ENCODE measurements around the gene CDC42EP4. TPM values are rescaled to one million over a fixed set of nuclear protein-coding genes. Genes with fewer than 3 reads are reported as not detected.

The CDC42EP4 gene
- polyA plus RNA-seq, 6 donors from 2014 or later, result 0.09 to 0.21 (median 0.12) TPM; not detected in 2

DNA sequence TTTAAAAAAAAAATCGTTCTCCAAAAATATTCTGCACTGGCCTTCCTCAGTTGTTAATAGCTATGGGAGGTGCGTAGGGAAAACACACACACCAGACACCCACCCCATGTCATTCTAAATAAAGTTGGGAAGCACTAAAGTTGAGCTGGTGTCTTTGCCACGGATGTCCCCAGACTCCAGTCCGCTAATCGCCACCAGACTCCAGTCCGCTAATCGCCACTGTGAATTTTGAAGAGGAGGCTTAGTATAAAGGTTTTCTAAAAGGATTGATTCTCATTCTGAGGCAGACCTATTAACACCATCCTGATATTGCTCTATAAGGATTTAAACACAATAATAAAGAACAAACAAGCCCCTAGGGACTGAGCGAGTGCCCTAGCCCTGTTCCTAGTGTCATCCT is 27.4 kb downstream of the CDC42EP4 start:
- DNase-seq, result no peak
- no peak for ATAC-seq (ENCODE audit: low read depth in 2 of 2)
- no peak overlapping the region for H3K4me3 Mint-ChIP-seq
- peaks cover 0 to 8% (median 3%) of the 10 kb centered on the region in 3 donors for H3K4me1 Mint-ChIP-seq
- peaks cover 3 to 26% (median 5%) of the 10 kb centered on the region in 3 donors for H3K27me3 Mint-ChIP-seq
- no peak overlapping the region for H3K27ac Mint-ChIP-seq
- peaks cover 0 to 2% (median 0%) of the 10 kb centered on the region in 7 donors for H3K9me3 Mint-ChIP-seq
- H3K36me3 Mint-ChIP-seq, result no peaks in the 10 kb centered on the region

DNA sequence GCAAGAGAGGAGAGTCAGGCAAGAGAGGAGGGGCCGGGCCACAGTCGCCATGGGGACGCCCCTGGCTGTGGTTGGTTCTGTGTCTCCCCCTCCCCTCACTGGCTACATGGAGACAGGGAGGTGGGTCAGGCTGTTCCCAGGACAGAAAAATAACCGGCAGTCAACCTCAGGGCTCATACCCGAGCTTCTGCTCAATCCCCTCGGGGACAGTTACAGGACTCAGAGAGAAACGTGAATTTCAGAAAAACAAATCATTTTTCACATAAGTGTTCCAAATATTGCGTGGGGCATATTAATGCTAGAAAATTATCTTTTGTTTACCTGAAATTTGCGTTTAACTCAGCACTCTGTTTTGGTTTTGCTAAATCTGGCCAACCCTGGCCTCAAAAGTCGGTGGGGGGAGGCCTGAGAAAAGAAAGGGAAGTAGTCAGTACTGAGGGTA is 27.9 kb downstream of the CDC42EP4 start:
- no peaks in the 10 kb centered on the region for H3K36me3 Mint-ChIP-seq
- H3K4me1 Mint-ChIP-seq, result peaks cover 0 to 8% (median 3%) of the 10 kb centered on the region in 3 donors
- peaks cover 0 to 2% (median 0%) of the 10 kb centered on the region in 7 donors for H3K9me3 Mint-ChIP-seq
- DNase-seq (no peak), ATAC-seq (ENCODE audit: low read depth in 2 of 2) (no peak)
- H3K27me3 Mint-ChIP-seq, result peaks cover 0 to 30% (median 8%) of the 10 kb centered on the region in 3 donors
- H3K27ac Mint-ChIP-seq, result peak overlapping the region in 1 of 6 donors; percentile 66
- H3K4me3 Mint-ChIP-seq, result no peak overlapping the region

DNA sequence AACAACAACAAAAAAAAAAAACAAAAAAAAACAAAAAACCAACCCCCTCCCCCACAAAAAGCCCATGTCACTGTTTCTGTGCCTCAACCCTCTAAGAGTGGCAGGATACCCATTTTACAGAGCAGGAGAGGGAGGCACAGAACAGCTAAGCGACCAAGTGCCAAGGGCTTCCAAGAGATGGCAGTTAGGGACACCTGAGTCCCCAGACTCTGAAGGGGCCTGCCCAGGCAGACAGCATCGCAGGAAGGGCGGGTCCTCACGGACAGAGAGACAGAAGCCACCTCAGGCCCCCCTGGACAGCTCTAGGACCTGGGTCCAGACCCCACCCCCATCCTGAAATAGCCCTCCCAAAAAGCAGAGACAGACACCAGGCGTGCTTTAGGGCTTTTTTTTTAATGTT is 28.6 kb downstream of the CDC42EP4 start:
- Mint-ChIP-seq H3K9me3 (peaks cover 0 to 2% (median 0%) of the 10 kb centered on the region in 7 donors), H3K4me3 (no peak overlapping the region), H3K27ac (peak overlapping the region in 1 of 6 donors; percentile 66)

DNA sequence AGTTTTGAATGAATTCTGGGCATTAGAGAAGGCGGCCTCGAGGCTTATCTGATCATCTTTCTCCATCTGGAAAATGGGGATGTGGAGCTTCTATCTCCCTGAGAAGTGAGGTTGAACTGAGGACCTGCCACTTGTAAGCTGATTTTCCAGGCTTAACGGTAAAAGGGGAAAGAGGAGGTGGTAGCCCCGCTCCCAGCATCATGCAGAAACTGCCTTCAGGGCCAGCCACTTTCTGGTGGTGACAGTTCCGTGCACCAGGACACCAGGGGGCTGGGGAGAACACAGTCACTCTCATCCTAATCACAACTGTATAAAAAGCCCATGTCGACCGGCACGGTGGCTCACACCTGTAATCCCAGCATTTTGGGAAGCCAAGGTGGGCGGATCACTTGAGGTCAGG is 29.2 kb downstream of the CDC42EP4 start:
- Mint-ChIP-seq H3K36me3 (no peaks in the 10 kb centered on the region), H3K4me1 (peaks cover 0 to 8% (median 3%) of the 10 kb centered on the region in 3 donors), H3K4me3 (no peak overlapping the region), H3K9me3 (peaks cover 0 to 2% (median 0%) of the 10 kb centered on the region in 7 donors), H3K27me3 (peaks cover 0 to 30% (median 8%) of the 10 kb centered on the region in 3 donors), H3K27ac (no peak overlapping the region)
- no peak for DNase-seq
- ATAC-seq (ENCODE audit: low read depth in 2 of 2), result no peak

More for the DNA sequence above, 28.6 kb downstream of the CDC42EP4 start:
- Mint-ChIP-seq H3K4me1 (peaks cover 0 to 8% (median 3%) of the 10 kb centered on the region in 3 donors), H3K36me3 (no peaks in the 10 kb centered on the region), H3K27me3 (peaks cover 0 to 36% (median 8%) of the 10 kb centered on the region in 3 donors)
- no peak for ATAC-seq (ENCODE audit: low read depth in 2 of 2)
- DNase-seq, result no peak

DNA sequence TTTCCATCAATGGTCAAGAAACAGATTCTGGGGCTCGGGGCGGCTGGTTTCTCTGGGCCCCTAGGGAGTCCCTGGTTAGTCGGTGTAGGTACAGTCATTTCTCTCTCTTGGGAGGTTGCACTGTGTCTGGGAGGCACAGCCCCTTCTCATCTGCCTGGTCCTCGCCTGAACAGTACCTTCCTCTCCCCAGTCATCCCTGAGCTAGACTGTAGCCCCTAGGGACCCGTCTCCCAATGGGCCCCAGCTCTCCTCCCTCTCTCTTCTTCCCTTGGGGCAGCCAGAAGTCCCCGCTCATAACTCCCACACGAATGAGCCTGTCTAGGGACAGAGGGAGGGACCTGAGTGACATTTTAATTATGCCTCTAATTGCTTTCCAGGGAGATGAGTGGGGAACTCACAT is 29.9 kb downstream of the CDC42EP4 start:
- ATAC-seq (ENCODE audit: low read depth in 2 of 2) (no peak), DNase-seq (no peak)
- Mint-ChIP-seq H3K4me3 (peak overlapping the region in 1 of 8 donors; percentile 22), H3K9me3 (peaks cover 0 to 2% (median 0%) of the 10 kb centered on the region in 7 donors), H3K4me1 (peaks cover 0 to 8% (median 3%) of the 10 kb centered on the region in 3 donors), H3K36me3 (no peaks in the 10 kb centered on the region), H3K27ac (peak overlapping the region in 2 of 6 donors; percentile 70 to 91), H3K27me3 (peaks cover 0 to 26% (median 8%) of the 10 kb centered on the region in 3 donors)

DNA sequence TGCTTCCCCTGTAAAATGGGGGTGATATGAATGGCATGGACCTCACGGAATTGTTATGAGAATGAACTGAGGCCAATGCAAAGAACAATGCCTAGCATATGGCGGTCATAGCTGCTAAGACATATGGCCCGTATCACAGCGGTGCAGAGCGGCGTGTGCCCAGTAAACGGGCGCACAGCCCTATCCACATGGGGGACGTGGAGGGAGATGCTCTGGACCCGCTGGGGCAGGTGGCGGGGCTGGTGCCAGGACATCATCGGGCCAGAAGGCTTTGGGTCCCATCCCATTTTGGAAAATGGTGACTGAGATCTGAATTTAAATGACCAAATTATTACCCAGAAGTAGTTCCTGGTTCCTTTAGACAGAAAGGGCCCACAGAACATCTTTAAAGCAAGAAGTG is 31.6 kb downstream of the CDC42EP4 start:
- H3K9me3 Mint-ChIP-seq, result no peaks in the 10 kb centered on the region
- H3K36me3 Mint-ChIP-seq, result no peaks in the 10 kb centered on the region
- no peak overlapping the region for H3K4me3 Mint-ChIP-seq
- DNase-seq (no peak), ATAC-seq (ENCODE audit: low read depth in 2 of 2) (no peak)
- H3K4me1 Mint-ChIP-seq, result peaks cover 0 to 8% (median 3%) of the 10 kb centered on the region in 3 donors
- peaks cover 0 to 19% (median 8%) of the 10 kb centered on the region in 3 donors for H3K27me3 Mint-ChIP-seq
- no peak overlapping the region for H3K27ac Mint-ChIP-seq

DNA sequence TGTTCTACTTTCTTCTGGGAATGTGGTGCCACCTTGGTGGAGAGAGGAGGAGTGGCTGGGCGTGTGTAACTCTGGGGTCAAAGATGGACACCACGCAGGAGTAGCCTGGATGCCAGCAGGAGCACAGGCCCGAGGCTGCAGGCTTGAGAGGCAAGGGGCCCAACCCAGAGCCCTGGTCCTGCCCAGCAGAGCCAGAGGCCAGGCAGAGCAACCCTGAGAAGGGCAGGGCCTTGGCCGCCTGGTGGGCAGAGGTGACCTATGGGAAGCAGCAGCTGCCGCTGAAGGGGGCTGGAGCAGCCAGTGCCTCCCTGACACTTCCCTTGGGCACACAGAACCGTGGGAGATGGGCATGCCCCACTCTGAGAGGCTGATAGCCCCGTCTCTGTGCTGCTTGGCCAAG is 32.1 kb downstream of the CDC42EP4 start:
- H3K27ac Mint-ChIP-seq, result no peak overlapping the region
- H3K4me1 Mint-ChIP-seq, result peaks cover 0 to 8% (median 3%) of the 10 kb centered on the region in 3 donors
- H3K9me3 Mint-ChIP-seq, result no peaks in the 10 kb centered on the region
- H3K4me3 Mint-ChIP-seq, result no peak overlapping the region
- ATAC-seq (ENCODE audit: low read depth in 2 of 2) (no peak), DNase-seq (no peak)
- H3K27me3 Mint-ChIP-seq, result peaks cover 0 to 19% (median 8%) of the 10 kb centered on the region in 3 donors
- no peaks in the 10 kb centered on the region for H3K36me3 Mint-ChIP-seq

DNA sequence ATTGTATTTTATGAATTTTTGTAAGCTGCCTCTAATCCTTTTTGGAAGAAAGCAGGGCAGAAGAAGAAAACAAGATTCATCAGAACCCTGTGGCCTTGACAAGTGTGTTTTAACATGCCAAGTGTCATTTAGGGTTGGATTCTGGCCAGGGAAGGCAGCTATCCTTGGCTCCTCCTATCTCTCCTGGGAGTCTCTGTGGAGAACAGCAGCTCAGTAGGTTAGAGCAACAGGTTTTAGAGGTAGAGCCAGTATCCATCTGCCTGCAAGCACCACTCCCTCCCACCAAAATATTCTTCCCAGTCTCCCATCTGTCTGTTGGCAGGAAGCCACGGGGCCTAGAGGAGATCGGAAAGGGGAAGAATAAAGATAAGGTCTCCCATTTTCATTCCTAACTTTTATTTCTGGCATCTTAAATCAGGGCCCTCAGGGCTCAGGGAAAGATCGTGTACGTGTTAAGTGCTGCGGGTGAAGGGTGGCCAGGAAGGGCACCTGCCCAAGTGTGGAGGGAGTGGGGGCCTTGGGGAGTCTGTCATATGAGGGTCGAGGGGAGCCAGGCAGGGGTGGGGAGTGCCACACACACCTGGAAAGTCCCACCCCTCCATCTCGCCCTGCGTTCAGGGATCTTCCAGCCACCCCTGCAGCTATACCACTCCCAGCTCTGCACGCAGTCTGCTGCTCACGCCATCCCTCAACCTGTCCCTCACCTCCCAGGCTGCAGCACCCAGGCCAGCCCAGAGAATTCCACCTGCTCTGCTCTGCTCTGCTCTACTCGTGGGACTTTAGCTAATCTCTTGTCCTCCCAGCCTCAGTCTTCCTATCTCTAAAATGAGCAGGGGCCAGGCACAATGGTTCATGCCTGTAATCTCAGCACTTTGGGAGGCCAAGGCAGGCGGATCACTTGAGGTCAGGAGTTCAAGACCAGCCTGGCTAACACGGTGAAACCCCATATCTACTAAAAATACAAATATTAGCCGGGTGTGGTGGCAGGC is 33.0 kb downstream of the CDC42EP4 start:
- no peak for ATAC-seq (ENCODE audit: low read depth in 2 of 2)
- Mint-ChIP-seq H3K36me3 (no peaks in the 10 kb centered on the region), H3K4me1 (peaks cover 0 to 5% (median 3%) of the 10 kb centered on the region in 3 donors), H3K27ac (peak overlapping the region in 1 of 6 donors; percentile 65), H3K9me3 (no peaks in the 10 kb centered on the region), H3K27me3 (peaks cover 0 to 24% (median 8%) of the 10 kb centered on the region in 3 donors), H3K4me3 (no peak overlapping the region)
- DNase-seq, result no peak

DNA sequence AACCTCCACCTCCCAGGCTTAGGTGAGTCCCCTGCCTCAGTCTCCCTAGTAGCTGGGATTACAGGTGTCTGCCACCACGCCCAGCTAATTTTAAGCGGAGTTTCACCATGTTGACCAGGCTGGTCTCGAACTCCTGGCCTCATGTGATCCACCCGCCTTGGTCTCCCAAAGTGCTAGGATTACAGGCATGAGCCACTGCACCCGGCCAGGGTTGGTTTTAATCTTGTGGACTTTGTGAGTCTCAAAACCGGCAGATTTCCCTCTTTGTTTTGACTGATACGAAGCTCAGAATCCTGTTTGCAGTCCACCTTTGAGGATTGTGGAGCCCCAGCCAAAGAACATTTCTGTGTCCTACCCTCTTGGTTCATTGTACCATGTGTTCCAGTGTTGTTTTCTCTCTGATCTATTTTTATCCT is 33.7 kb downstream of the CDC42EP4 start:
- ATAC-seq (ENCODE audit: low read depth in 2 of 2) (no peak), DNase-seq (no peak)
- no peaks in the 10 kb centered on the region for H3K9me3 Mint-ChIP-seq
- no peaks in the 10 kb centered on the region for H3K36me3 Mint-ChIP-seq
- H3K27me3 Mint-ChIP-seq, result peaks cover 0 to 24% (median 8%) of the 10 kb centered on the region in 3 donors
- no peak overlapping the region for H3K4me3 Mint-ChIP-seq
- no peaks in the 10 kb centered on the region for H3K4me1 Mint-ChIP-seq
- no peak overlapping the region for H3K27ac Mint-ChIP-seq

DNA sequence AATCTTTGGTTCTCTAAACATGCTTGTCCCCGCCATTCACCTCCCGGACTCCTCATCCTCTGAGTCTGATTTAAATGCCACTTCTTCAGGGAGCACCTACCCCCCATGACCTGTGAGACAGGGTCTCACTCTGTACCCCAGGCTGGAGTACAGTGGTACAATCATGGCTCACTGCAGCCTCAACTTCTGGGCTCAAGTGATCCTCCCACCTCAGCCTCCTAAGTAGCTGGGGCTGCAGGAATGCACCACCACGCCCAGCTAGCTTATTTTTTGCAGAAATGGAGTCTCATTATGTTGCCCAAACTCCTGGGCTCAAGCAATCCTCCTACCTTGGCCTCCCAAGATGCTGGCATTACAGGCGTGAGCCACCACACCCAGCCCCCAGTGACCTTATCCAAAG is 37.3 kb downstream of the CDC42EP4 start:
- Mint-ChIP-seq H3K27me3 (peaks cover 0 to 17% (median 8%) of the 10 kb centered on the region in 3 donors), H3K36me3 (no peaks in the 10 kb centered on the region), H3K4me3 (no peak overlapping the region), H3K27ac (peak overlapping the region in 1 of 6 donors; percentile 62), H3K4me1 (no peaks in the 10 kb centered on the region), H3K9me3 (no peaks in the 10 kb centered on the region)
- no peak for DNase-seq
- ATAC-seq (ENCODE audit: low read depth in 2 of 2), result no peak

DNA sequence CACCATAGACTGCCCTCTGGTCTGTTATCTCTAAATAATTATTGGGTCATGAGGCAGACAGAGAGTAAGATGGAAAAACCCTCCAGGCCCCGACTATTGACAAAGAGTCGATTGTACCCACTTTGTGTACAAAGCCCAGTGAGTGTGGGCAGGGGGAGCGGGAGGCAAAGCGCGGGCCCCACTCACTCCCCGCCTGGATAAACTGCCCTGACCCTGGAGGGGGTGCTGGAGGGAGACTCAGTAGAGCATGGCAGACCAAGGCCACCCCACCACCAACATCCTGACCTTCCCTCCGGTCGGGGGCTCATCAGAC is 38.9 kb downstream of the CDC42EP4 start:
- ATAC-seq (ENCODE audit: low read depth in 2 of 2) (no peak), DNase-seq (no peak)
- H3K9me3 Mint-ChIP-seq, result no peaks in the 10 kb centered on the region
- H3K27ac Mint-ChIP-seq, result peak overlapping the region in 1 of 6 donors; percentile 19
- no peaks in the 10 kb centered on the region for H3K36me3 Mint-ChIP-seq
- peaks cover 0 to 6% (median 0%) of the 10 kb centered on the region in 3 donors for H3K27me3 Mint-ChIP-seq
- no peak overlapping the region for H3K4me3 Mint-ChIP-seq
- H3K4me1 Mint-ChIP-seq, result no peaks in the 10 kb centered on the region

DNA sequence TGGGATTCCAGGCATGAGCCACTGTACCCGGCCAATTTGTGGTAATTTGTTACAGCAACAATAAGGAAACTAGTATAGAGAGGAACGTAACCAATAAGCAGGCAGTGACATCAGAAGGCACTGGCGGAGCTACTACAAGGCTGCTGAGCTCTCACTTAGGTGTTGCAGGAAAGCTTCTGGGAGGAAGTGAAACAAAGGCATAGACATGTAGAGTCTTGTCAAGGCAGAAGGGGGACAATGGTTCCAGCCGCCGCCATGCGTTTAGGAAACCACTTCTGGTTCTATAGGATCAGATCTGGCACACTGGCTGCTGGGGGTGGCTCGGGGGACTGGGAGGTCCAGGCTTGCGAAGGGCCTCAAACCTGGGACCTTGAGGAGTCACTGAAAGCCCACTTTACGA is 40.7 kb downstream of the CDC42EP4 start:
- H3K4me1 Mint-ChIP-seq, result no peaks in the 10 kb centered on the region

DNA sequence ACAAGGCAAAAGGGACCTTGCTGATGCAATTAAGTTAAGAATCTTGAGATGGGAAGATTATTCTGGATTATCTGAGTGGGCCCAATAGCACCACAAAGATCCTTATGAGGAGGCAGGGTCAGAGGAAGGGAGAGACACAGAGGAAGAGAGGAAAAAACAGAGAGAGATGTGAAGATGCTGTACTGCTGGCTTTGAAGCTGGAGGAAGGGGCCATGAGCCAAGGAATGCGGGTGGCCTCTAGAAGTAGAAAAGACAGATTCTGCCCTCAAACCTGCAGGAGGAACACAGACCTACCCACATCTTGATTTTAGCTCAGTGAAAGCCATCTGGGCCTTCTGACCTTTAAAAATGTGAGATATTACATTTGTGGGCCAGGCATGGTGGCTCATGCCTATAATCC is 42.0 kb downstream of the CDC42EP4 start:
- Mint-ChIP-seq H3K4me1 (no peaks in the 10 kb centered on the region), H3K4me3 (no peak overlapping the region), H3K36me3 (no peaks in the 10 kb centered on the region), H3K27me3 (peaks cover 0 to 6% (median 0%) of the 10 kb centered on the region in 3 donors), H3K9me3 (no peaks in the 10 kb centered on the region), H3K27ac (no peak overlapping the region)
- DNase-seq, result no peak
- no peak for ATAC-seq (ENCODE audit: low read depth in 2 of 2)

More for the DNA sequence above, 40.7 kb downstream of the CDC42EP4 start:
- Mint-ChIP-seq H3K27me3 (peaks cover 0 to 6% (median 0%) of the 10 kb centered on the region in 3 donors), H3K36me3 (no peaks in the 10 kb centered on the region), H3K9me3 (no peaks in the 10 kb centered on the region), H3K4me3 (no peak overlapping the region), H3K27ac (peak overlapping the region in 1 of 6 donors; percentile 72)
- peak; percentile 67 to 89 for ATAC-seq (ENCODE audit: low read depth in 2 of 2)
- no peak for DNase-seq

DNA sequence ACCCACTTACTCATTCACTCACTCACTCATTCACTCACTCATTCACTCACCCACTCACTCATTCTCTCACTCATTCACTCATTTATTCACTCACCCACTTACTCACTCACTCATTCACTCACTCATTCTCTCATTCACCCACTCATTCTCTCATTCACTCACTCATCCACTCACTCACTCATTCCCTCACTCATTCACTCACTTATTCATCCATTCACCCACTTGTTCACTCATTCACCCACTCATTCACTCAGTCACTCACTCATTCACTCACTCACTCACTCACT is 42.5 kb downstream of the CDC42EP4 start:
- ATAC-seq (ENCODE audit: low read depth in 2 of 2) (no peak), DNase-seq (no peak)
- H3K4me3 Mint-ChIP-seq, result no peak overlapping the region
- H3K27me3 Mint-ChIP-seq, result peaks cover 0 to 2% (median 0%) of the 10 kb centered on the region in 3 donors
- H3K9me3 Mint-ChIP-seq, result no peaks in the 10 kb centered on the region
- no peaks in the 10 kb centered on the region for H3K4me1 Mint-ChIP-seq
- H3K36me3 Mint-ChIP-seq, result no peaks in the 10 kb centered on the region
- H3K27ac Mint-ChIP-seq, result no peak overlapping the region
